Right kidney (tissue), 1 donor: ENCODE data around the gene PADI1.

ENCODE experiments used
- DNase-seq: peaks from one replicate; pipeline ENCODE4 v3.0.0-alpha.2; 2016

Gene PADI1

DNA sequence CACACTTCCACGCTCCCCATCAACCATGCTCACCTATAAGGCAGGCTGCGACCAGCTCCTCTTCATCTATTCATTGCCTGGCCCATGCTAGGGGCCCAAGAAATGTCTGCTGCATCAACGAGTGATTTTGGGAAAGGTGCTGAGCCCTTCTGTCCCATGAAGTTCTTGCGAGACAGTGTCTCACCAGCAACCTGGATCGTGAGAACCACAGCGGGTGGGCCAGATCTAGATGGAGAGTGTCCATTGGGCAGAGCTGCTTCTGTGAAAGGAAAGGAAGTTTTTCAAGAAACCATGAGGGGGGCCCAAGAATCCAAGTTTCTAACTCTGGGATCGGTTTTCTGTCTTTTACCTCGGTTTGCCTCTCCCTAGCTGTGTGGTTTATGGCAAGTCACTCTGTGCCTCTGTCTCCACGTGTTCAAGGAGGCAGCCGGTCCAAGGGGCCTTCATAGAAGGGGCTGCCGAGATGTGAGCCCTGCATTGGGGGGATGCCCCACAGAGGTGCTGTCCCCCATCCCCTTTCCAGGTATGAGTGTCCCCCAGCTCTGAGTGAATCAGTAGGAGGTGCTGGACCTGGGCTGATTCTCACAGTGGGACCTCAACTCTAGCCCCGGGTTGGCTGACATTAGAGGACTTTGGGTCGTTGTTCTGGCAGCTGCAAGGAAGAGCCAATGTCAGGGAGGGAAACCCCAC is 8.3 kb upstream of the PADI1 start:
- no peak for DNase-seq

DNA sequence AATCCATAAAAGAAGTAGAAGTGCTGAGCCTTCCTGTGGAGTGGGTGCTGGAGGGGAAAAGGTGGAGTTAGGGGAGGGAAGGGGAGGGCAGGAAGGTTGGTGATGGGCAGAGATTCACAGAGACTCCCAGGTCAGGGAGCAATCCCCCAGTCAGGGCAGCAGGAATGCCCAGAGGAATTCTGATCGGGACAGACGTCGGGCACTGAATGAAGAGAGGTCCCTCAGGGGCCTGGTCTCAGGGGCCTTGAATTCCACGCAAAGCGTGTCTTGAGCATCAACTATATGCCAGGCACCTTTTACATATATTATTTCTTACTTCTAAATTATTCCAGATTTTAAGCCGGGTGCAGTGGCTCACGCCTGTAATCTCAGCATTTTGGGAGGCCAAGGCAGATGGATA is 7.2 kb upstream of the PADI1 start:
- no peak for DNase-seq

DNA sequence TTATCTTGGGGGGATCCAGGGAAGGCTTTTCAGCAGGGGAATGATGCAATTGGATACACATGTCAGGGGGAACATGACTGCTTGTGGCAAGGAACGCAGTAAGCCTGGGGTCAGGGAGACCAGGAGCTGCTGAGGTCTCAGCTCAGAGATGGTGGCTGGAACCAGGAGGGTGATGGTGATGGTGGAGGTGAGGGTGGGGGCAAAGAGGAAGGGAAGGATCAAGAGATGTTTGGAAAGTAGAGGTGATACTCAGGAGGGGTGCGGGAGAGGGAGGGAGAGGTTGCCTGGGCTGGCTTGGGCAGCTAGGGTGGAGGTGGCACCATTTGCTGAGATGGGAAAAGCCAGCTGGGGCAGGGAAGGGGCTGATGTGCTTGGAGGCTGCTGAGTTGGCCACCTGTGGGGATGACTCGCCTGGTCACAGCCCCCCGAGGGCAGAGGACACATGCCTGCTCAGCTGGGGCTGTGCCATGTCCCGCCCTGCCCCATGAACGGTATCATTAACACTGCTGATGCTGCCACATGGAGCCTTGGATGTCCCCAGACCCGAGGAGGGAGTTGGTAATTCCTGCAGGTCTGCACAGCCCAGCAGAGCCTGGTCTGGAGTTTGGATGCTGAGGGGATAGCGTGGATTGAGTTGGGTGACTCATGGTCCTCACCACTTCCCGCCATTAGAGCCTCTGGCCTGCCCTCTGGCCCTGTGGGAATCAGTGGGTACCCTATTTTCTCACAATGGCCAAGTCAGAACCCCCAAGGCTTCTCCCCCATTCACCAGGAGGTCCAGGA is 6.3 kb upstream of the PADI1 start:
- DNase-seq: no peak

DNA sequence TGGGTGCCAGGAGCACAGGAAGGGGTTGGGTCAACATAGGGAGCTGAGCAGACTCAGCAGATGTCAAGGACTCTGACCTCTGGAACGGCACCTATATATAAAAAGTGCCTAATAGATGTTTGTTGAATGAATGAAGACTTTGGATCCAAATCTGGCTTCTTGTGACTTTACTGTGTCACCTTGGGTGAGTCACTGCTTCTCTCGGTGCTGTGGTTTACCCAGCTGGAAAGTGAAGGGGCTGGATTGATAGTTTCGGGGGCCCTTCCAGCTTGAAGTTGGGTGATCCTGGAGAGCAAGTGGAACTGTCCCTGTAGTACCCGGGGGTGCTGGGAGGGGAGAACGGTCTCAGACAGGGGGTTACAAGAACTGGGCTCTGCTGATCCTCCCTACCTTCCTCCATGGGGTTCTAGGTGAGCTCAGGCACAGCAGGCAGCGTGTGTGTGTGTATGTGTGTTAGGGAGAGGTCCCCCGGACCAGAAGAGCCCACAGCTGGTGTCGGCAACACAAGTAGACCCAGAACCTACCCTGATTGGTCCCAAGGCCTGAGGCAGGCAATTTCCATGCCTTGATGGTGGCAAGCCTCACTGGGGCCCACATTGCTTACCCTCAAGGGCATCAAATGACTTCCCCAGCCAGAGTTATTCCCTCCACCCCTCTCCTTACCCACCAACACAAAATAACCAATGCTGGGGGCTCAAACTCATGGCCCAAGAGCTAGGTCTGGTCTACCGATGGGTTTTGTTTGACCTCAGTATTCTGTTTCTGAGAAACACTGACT is 5.5 kb upstream of the PADI1 start:
- DNase-seq: no peak

DNA sequence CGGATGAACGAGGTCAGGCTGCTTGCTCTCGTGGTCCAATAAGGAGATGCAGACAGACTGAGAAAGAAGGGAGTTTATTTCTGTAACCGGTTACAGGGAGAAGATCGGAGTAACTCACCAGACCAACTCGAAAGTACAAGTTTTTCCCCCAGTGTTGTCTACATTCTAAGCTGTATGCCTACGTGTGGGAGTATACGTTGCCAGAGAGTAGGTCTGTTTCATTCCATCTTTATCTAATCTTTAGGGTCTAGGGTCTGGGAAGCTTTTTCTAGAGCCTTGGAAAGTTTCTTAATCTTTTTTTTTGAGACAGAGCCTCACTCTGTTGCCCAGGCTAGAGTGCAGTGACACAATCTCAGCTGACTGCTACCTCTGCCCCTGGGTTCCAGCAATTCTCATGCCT is 4.7 kb upstream of the PADI1 start:
- no peak for DNase-seq

DNA sequence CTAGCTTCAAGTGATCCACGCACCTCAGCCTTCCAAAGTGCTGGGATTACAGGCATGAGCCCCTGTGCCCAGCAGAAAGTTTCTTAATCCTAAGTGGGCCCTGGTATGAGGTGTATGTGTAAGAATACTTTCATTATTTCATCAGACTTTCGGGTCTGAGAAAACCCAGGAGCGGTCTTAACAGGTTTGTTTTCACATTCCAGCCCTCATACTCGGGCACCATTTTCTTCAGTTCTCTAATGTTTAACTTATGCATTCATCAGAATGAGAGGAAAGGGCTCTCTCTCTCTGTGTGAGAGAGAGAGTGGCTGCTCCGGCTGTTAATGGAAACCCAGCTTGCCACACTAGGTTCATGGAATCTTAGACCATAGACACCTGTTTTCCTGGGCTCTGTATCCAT is 4.2 kb upstream of the PADI1 start:
- DNase-seq: no peak

DNA sequence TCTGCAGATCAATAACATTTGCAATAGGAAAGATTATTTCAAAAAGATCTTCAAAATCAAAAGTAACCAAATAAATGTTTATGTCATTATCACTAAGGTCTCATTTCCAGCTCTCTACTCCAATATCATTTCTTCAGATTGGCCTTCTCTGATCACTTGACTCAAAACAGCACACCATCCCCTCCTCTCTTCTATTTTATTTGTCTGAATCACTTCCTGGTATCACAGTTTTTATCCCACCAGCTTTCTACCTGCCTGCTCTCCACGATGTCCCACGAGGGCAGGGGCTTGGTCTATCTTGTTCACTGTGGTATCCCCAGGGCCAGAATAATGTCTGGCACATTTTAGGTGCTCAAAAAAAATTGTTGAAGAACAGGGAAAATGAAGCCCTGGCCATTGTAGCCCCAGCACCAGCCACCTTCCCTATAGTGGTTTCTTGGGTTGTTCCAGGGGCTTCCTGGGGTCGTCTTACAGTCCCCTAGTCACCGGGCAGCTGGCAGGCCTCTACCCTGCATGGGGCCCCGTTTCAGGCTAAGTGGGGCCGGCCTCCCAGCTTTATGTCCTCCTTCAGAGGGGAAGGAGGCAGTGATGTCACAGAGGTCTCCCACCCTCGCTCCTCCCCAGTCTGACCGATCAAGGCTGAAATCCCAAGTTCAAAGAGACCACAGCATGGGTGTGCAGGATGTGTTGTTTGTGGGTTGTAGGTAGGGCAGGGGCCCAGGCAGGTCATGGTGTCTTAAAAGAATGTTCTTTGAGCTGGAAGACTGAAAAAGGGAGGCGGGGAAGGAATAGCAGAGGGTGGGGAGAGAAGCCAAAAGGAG is 3.5 kb upstream of the PADI1 start:
- DNase-seq: no peak

DNA sequence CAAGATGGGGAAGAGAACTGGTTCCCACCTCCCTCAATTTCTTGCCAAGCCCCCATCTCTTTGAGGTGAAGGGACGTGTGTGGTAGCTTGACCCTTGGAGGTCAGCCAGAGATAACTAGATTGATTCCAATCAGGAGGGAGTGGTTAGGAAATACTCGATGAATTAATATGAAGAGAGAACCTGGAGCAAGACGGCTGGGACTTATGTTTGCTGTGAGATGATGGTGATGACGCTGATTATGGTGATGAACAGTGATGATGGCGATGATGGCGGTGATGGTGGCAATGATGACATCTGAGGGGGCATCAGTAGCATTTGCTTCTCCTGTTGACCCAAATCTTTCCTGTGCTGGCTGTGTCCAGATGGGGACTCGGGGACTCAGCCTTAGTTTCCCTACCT is 724 bp downstream of the PADI1 start:
- DNase-seq: no peak

DNA sequence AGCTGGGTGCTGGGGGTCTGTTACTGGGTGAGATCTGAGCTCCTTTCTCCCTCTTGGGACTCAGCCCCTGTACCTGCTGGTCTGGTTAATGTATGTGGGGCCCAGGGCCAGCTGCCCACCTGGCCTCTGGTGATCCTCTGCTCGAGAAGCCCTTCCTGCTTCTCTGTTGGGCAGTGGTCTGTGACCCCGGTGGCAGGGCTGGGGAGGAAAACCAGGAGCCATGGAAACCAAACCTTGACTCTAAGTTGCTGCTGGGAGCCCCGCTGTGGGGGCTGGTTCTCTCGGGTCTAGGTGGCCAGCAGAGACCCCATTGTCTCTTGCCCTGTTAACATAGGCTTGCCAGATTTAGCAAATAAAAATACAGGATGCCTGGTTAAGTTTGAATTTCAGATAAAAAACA is 1.3 kb downstream of the PADI1 start:
- no peak for DNase-seq

DNA sequence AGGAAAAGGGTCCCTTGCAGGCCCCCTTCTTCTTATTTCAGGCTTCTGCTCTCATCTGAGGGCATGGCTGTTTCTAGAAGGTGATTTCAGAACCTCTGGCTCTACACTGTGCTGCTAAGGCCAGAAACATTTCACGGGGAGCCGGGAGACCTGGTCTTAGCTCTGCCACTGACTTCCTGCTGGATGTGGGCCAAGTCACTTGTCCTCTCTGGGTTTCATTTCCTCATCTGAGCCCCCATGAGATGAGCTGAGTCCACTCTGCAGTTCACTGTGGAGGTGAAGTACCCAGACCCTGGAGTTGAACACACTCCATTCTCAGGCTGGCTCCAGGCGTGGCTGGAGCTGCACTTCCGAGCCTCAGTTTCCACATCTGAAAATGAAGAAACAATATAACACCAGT is 2.1 kb downstream of the PADI1 start:
- DNase-seq: no peak

DNA sequence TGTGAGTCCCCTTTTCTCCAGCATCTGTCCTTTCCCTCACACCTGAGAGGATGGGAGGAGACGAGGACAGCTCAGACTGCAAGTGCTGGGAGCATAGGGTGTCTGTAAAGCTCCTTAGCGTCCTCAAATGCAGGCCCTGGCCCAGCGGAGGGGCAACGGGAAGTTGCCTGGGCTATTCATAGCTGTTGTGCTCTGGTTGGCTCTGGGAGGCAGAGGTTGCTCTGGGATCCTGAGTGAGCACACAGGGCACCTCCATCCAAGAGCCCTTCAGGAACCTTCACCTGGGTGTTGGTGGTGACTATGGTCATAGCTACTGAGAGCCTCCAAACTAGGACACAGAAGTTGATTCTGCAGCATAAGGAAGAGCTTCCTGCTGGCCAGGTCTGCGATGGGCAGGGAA is 2.6 kb downstream of the PADI1 start:
- DNase-seq: no peak

DNA sequence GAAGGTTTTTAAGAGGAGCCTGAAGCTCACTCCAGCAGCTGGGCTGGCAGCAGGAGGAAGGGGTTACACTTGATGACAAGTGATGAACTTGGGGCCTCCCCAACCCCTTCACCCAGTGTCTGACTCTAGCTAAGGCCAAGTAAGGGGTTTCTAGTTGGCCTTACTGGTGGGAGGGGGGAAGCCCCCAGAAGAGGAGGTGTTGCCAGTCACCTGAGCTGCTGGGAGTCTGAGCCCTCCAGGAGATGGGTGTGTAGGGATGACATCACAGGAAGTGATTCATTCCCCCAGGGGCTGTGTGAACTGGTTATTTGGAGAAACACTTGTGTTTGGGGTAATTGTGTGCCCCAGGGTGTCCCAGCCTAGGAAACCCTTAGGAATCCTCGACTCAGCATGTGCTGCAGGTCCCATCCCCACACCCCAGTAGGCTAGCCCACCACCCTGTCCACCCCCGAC is 3.1 kb downstream of the PADI1 start:
- DNase-seq: no peak

DNA sequence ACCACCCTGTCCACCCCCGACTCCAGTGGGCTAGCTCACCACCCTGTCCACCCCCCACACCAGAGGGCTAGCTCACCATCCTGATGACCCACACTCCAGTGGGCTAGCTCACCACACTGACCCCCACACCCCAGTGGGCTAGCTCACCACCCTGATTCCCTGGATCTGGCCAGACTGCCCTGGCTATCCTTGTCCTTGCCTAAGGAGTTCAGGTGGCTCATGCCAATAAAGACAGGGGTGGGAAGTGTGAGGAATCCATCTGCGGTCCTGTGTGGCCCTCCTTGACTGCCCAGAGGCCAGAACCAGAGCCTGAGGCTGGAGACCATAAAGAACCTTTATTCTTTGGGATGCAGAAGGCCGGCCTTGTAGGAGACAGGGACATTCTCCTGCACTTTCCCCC is 3.6 kb downstream of the PADI1 start:
- DNase-seq: no peak

DNA sequence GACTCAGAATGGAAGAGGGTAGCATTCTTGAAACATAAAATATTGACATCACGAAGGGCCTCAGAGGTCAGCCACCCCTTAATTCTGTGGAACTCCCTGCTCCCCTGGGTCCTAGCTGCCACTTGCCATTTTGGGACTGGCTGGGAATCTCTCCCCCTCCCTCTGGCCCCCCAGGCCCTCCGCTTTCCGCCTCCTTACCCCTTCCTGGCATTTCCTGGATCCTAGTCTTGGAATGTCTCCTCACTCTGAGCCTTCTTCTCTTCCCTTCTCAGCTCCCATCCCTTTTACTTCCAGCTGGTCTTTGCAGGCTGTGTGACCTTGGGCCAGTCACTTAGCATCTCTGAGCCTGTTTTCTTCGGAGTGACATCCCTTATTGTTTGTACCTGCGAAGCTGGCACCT is 4.5 kb downstream of the PADI1 start:
- no peak for DNase-seq

DNA sequence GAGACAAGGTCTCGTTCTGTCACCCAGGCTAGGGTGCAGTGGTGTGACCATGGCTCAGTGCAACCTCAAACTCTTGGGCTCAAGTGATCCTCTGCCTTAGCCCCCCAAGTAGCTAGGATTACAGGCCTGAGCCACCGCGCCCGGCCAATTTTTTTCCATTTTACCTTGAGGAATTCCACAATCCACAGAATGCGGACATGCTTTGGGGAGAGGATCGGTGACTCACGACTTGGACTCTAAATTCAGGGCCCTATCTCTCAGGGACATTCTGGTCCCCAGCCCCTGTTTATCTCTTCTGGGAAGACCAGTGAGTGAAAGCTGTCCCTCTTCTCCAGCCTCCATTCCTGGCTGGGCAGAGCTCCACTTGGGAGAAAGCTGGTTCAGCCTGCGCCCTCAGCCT is 5.2 kb downstream of the PADI1 start:
- no peak for DNase-seq

DNA sequence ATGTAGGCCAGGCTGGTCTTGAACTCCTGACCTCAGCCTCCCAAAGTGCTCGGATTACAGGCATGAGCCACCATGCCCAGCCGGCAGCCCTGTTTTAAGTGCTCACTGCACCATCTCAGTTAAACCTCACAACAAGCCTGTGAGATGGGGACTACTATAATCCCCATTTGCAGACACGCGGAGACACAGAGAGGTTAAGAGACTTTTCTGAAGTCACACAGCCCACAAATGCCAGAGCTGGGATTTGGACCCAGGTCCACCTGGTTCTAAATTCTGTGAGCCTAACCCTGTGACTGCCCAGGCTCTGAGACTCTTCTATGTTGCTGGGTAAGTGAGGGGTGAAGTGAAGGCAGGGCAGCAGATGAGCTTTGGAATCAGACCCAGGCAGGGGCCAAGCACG is 6.4 kb downstream of the PADI1 start:
- no peak for DNase-seq

DNA sequence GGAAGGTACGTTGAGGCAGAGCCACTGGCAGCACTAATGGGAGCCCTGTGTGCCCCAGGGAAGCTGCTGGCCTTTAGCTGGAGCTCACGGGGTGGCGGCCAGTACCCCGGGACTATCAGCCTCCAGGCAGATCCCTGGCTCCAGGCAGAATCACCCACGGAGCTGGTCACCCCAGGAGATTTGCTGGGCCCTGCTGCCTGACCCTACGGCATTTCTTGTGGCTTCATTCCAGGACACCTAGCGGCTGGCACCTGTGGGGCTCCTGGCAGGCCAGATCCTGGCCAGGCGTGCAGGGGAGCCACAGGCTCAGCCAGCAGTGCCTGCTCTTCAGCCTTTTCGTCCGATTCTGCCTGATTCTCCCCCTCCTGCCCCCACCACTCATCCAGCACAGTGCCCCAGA is 7.1 kb downstream of the PADI1 start:
- DNase-seq: no peak

DNA sequence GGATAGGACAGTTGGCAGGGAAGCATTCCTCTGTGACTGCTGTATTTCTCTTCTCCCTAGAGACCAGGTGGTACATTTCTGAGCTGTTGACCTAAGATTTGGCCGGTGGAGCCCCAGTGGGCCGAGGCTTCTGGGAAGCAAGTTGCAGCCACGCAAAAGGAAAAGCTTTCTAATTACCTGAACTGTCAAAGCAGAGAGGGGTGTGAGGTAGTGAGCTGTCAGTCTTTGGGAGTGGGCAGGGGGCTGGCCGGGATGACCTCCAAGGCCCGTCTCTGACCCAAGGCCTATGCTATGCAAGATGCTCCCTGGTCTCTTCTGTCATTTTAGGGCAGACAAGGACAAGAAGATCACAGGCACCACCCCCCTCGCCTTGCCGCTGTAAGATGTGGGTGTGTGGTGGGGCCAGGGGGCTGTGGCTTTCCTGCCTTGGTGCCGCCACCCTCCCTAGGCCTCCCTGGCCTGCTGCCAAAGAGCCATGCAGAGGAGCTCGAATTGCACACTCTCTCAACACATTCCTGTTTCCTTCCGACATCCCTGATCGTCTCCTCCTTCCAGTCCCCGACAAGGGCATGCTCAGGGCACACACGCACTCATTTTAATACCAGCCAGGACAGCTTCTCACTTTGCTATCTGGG is 7.7 kb downstream of the PADI1 start:
- peak; percentile 64 for DNase-seq

DNA sequence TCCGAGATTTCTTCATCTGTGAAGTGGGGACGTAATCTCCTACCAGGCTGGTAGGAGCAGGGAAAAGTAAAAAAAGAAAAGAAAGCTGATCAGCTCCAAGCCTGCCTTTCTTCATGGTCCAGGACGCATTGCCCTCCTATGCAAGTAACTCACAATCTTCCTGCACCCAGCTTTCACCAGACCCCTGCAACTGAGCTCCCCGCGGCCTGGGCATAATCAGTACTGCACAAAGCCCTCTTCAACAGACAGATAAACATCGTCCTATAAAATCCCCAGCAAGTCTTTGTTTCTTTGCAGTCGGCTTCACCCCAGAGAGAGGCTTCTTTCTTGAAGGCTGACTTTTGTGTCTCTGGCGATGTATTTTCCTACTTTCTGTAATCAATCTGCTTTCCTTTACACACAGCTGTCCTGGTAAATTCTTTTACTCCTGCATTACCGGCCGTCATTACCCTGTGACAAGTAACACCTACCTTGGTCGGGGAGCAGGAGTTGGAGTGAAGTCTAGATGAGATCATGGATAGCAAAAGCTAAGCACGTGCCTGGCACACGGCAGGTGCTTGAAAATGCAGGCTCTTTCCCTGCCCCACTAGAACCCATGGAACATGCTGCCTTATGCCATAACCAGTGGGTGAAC is 8.3 kb downstream of the PADI1 start:
- DNase-seq: no peak

DNA sequence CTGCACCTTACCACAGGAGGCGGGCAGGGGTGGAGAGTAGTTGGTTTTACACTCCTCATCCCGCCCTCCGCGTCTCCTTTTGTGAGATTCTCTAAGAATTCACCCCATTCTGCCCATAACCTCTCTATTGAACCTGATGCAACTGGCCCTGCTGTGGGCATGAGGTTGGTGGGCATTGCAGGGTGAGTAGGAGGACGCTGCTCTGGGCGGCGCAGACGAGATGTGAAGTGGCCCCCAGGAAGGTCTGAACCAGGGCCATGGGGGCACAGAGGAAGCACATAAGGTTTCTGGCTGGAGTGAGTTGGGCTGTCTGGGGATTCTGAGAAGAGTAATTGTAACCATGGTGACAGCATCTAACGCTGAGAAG is 8.8 kb downstream of the PADI1 start:
- no peak for DNase-seq

DNA sequence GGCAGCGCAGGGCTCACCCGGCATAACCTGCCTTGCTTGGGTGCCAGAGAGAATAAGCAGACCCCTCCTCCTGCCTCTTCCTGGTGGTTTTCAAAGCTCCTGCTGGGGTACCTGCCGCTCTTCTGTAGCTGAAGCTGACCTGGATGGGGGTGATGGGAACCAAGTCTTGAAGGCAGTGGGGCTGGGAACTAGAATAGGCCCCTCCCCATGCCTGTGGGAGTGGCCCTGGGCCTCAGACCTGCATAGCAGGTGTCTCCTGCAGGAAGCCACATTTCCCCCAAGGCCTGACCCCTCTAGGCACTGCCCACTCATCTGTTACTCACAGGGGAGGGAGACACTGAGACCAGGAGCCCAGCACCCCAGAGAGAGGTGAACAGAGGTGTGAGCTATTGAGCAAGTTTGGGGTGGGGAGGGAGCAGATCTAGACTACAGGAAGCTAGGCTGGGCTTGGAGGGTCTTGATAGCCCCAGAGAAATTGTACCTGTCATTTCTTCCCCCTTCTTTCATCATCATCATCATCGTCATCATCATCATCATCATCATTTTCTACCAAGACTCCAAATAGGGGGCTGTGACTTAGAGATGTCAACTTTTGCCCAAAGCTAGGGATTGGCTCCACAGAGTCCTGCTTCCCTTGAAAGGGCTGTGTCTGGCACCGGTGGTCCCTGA is 10.1 kb downstream of the PADI1 start:
- no peak for DNase-seq
